Ovary (tissue), 3 donors: ENCODE results near the gene RNU6-9.

Source experiments
- CTCF ChIP-seq, 3 donors: fragments of 450-650 bp in 2 of 3; fragments of 200-600 bp in 1 of 3; IDR thresholded peaks; one replicate each; pipeline versions ENCODE4 v1.5.1 to v1.8.0; 2016 to 2022; ENCODE audit warnings: antibody characterized with exemption in 3 of 3, mild to moderate bottlenecking in 1 of 3
- POLR2A ChIP-seq: fragments of 450-650 bp; IDR thresholded peaks from one replicate; pipeline ENCODE4 v1.6.1; 2017; ENCODE audit warnings: antibody characterized with exemption, mild to moderate bottlenecking, moderate library complexity
- donor health status: DM: no; HTN: no; CAD: no.

GRCh38 chr19:889662-890295 is 3.5 kb upstream of the RNU6-9 start:
- TF ChIP-seq CTCF (IDR thresholded peaks at IDR 0.05) (no peak), POLR2A (no peak)
